ENCODE data around the gene DSTN. TPM values are rescaled to one million over a fixed set of nuclear protein-coding genes. Genes with fewer than 3 reads are reported as not detected.

Gene DSTN
- total RNA-seq, 4 donors from 2014 or later = 242 to 616 (median 360) TPM

DNA sequence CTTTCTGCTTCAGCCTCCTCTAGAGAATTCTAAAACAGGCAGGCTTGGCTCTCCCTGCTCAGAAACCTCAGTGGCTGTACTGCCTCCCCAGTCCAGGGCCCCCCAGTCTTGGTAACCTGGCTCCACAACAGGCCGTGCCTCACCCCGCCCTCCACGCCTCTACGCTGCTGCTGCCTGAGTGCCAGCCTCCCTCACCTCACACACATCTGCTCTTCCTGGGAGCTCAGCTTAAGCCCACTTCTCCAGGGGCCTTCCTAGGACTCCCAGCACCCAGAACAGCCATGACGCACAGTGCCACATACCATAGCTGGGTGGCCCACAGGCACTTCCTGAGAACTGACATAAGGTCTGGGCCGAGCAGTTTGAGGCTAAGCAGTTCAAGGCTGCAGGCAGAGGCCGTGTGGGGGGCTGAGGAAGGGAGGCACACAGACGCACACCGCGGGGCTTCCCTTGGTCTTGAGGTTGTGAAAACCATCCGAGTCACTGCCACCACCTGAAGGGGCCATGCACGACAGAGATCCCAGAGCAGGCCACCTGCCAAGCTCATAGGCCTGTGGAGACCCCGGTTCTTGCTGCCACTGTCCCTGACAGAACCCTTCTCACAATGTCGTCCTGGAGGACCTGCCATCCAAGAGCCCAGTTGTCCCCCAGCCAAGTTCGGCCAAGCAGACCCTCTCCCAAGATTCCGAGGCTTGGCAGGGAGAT is 42.6 kb downstream of the DSTN start:
- Histone ChIP-seq H3K27me3 (no peaks in the 10 kb centered on the region), H3K9me3 (no peaks in the 10 kb centered on the region), H3K4me1 (peaks cover 40 to 79% (median 52%) of the 10 kb centered on the region in 3 donors), H3K36me3 (peaks cover 11 to 53% (median 20%) of the 10 kb centered on the region in 3 donors), H3K27ac (peak overlapping the region; percentile 32 to 83 (median 80)), H3K4me3 (no peak overlapping the region)
- WGBS, 2 donors = 55 to 63% methylated on average over 2 to 4 of the region's 16 CpGs
- no peak for DNase-seq
- intact Hi-C loops (cut with DNase I) = loop anchor here (5.0 to 10.0 kb wide), 2 partner anchors 75 to 108 kb away; no protein-coding TSS in a partner anchor
- no peak for TF ChIP-seq POLR2A (IDR thresholded peaks at IDR 0.05)
- TF ChIP-seq CTCF (IDR thresholded peaks at IDR 0.05) = no peak

DNA sequence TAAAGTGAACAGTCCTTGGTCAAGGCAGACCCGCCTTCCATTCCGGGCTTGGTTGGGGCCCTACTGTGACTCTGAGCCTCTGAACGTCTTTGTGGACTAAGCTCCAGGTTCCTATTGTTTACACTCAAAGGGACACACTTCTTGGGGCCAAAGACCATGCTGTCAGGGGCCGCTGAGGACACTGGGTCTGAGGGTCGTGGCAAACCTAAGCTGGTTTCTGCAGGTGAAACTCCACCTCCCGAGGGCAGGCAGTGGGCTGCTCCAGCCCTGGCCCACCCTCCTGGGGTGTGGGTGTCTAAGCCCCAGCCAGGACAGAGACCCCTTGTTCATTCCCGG is 43.1 kb downstream of the DSTN start:
- intact Hi-C loops (cut with DNase I) = loop anchor here (5.0 to 10.0 kb wide), 2 partner anchors 76 to 108 kb away; no protein-coding TSS in a partner anchor
- H3K27me3 ChIP-seq = no peaks in the 10 kb centered on the region
- TF ChIP-seq POLR2A (IDR thresholded peaks at IDR 0.05) = no peak
- TF ChIP-seq CTCF (IDR thresholded peaks at IDR 0.05) = no peak
- WGBS, 2 donors = 60 to 79% methylated on average over 1 to 4 of the region's 7 CpGs
- H3K4me1 ChIP-seq = peaks cover 40 to 81% (median 52%) of the 10 kb centered on the region in 3 donors
- no peak overlapping the region for H3K4me3 ChIP-seq
- no peaks in the 10 kb centered on the region for H3K9me3 ChIP-seq
- H3K36me3 ChIP-seq = peaks cover 8 to 51% (median 20%) of the 10 kb centered on the region in 3 donors
- no peak for DNase-seq
- H3K27ac ChIP-seq = peak overlapping the region; percentile 32 to 83 (median 80)

DNA sequence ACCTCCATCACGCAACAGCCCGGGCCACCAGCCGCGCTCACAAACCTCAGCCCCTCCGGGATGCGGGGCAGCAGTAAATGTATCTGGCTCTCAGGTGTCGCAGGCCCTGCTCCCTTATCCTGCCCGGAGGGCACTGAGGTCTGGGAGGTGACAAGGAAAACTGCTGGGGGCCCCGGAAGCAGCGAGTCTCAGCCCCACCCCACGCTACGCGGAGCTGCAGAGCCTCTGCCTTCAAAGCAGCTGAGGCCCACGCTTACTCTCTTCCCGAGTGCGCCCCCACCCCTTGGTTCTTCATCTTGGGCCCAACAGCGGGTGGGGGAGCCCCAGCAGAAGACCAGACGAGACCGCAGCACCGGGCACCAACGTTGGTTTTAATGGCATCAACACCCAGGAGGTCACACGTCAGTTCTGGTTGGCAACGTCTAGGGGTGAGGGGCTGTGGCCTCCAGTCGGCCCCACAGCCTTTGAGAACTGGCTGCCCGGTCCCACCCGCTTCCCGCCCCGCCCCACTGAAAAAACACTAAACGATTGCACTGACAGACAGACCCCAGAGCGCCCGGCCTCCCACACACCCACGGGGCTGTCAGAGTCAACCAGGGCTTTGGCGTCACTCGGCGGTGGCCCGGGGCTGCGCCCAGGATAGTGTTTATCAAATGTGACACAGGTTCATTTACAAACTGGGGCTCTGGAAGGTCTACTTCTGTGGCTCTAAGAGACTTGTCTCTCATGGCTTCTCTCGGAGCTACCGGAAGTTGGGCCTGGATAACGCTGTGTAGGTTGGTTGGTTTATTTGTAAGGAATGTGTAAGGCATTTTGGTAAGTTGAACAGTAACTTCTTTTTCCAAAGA is 43.7 kb downstream of the DSTN start:
- Histone ChIP-seq H3K27ac (peak overlapping the region; percentile 32 to 83 (median 80)), H3K4me1 (peaks cover 40 to 83% (median 52%) of the 10 kb centered on the region in 3 donors), H3K27me3 (no peaks in the 10 kb centered on the region), H3K9me3 (no peaks in the 10 kb centered on the region), H3K4me3 (no peak overlapping the region), H3K36me3 (peaks cover 8 to 51% (median 20%) of the 10 kb centered on the region in 3 donors)
- no peak for DNase-seq
- 77 to 91% methylated on average over 4 to 12 of the region's 40 CpGs for WGBS, 2 donors
- intact Hi-C loops (cut with DNase I) = loop anchor here (5.0 to 10.0 kb wide), 2 partner anchors 76 to 109 kb away; no protein-coding TSS in a partner anchor
- no peak for TF ChIP-seq CTCF (IDR thresholded peaks at IDR 0.05)
- TF ChIP-seq POLR2A (IDR thresholded peaks at IDR 0.05) = no peak

- H3K36me3 ChIP-seq = peaks cover 10 to 51% (median 21%) of the 10 kb centered on the region in 3 donors
- TF ChIP-seq CTCF (IDR thresholded peaks at IDR 0.05) (no peak), POLR2A (IDR thresholded peaks at IDR 0.05) (no peak)
- 8 to 39% methylated on average over 12 to 15 of the region's 20 CpGs for WGBS, 2 donors
- H3K27me3 ChIP-seq = no peaks in the 10 kb centered on the region
- no peak overlapping the region for H3K4me3 ChIP-seq
- intact Hi-C loops (cut with DNase I) = loop anchor here (5.0 to 10.0 kb wide), 2 partner anchors 77 to 109 kb away; no protein-coding TSS in a partner anchor
- peak overlapping the region in 3 of 4 donors; percentile 52 to 83 (median 79) for H3K27ac ChIP-seq
- peaks cover 40 to 77% (median 52%) of the 10 kb centered on the region in 3 donors for H3K4me1 ChIP-seq
- DNase-seq = no peak
- H3K9me3 ChIP-seq = no peaks in the 10 kb centered on the region
Measured at GRCh38 chr20:17614176-17614811, 44.4 kb downstream of the DSTN start.

Data from esophagus squamous epithelium (tissue), 5 donors.